ENCODE results near the gene LMTK2.

Gene LMTK2

DNA sequence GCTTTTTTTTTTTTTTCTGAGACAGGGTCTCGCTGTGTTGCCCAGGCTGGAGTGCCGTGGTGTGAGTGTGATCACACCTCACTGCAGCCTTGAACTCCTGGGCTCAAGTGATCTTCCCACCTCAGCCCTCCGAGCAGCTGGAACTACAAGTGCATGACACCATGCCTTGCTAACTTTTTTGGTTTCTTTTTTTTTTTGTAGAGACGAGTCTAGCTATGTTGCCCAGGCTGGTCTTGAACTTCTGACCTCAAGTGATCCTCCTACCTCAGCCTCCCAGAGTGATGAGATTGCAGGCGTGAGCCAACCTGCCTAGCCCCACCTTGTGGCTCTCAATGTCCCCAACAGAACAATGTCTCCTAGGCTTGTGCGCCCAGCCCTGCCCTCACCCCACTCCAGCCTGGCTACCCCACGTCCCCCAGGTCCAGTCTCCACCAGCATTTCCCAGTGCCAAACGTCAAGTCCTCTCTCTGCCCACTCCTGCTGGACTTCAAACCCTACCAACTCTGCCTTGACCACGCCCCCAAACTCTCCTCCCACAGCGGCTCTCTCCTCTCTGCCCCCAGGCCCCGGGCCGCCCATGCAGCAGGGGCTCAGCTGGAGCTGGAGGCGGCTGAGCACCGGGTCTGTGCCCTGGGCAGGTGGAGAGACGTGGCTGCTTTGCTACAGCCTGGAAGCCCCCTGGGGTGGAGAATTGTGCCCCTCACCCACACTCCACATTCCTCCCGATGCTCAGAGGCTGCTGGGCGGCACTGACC lies 123.5 kb downstream of the LMTK2 start:
- no peak for DNase-seq (ENCODE audit: low read depth, low spot score)
- no peak for TF ChIP-seq SUZ12 (IDR thresholded peaks at IDR 0.05; ENCODE audit: extremely low read depth, insufficient read depth, insufficient read length)
- H3K36me3 ChIP-seq (ENCODE audit: insufficient read depth, insufficient read length, low read length): no peaks in the 10 kb centered on the region
- no peak overlapping the region for H3K9ac ChIP-seq (ENCODE audit: insufficient read length, low read depth)
- H3K27me3 ChIP-seq (ENCODE audit: insufficient read depth, insufficient read length): no peaks in the 10 kb centered on the region
- H3K4me1 ChIP-seq (ENCODE audit: insufficient read depth, insufficient read length): peaks cover 2% of the 10 kb centered on the region
- H3K4me3 ChIP-seq (ENCODE audit: insufficient read length, low read depth): no peak overlapping the region
- no peaks in the 10 kb centered on the region for H3K9me3 ChIP-seq (ENCODE audit: insufficient read depth, low read length)

DNA sequence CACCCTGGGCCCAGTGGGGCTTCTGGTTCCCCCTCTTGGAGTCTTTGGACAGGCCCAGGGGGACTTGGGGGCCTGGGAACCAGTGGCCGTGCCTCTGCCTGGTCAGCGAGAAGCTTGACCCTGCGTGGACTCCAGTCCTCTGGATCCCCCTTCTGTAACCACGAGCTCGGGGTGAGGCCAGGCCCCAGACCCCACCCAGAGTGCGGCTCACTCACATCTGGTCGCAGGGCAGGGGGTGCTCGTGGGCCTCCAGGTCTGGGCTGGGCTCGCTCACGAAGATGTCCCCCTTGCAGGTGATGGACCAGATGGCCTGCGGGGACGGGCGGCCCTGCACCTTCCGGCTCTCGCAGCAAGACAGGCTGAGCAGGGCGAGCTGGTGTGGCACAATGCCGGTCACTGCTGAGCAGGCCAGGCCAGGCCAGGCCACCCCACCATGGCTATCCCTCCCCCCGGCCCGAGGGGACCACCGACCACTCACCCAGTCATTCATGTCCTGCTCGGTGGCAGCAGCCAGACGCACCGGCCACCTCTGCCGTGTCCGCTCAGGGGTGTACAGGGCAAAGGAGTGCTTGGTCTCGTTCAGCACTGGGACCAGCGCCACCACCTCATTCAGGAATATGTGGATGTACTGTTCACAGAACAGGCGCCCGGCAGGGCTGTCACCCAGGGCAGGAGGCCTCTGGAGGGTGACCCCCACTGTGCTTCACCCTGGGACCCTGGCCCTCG lies 124.2 kb downstream of the LMTK2 start:
- Histone ChIP-seq H3K9me3 (ENCODE audit: insufficient read depth, low read length) (no peaks in the 10 kb centered on the region), H3K36me3 (ENCODE audit: insufficient read depth, insufficient read length, low read length) (no peaks in the 10 kb centered on the region), H3K9ac (ENCODE audit: insufficient read length, low read depth) (no peak overlapping the region), H3K4me3 (ENCODE audit: insufficient read length, low read depth) (no peak overlapping the region), H3K4me1 (ENCODE audit: insufficient read depth, insufficient read length) (peaks cover 2% of the 10 kb centered on the region), H3K27me3 (ENCODE audit: insufficient read depth, insufficient read length) (no peaks in the 10 kb centered on the region)
- DNase-seq (ENCODE audit: low read depth, low spot score): no peak
- TF ChIP-seq SUZ12 (IDR thresholded peaks at IDR 0.05; ENCODE audit: extremely low read depth, insufficient read depth, insufficient read length) (no peak), YY1 (IDR thresholded peaks at IDR 0.05; ENCODE audit: insufficient read depth, insufficient read length) (no peak), ZNF274 (IDR thresholded peaks at IDR 0.05; ENCODE audit: low read depth, low read length) (no peak)

DNA sequence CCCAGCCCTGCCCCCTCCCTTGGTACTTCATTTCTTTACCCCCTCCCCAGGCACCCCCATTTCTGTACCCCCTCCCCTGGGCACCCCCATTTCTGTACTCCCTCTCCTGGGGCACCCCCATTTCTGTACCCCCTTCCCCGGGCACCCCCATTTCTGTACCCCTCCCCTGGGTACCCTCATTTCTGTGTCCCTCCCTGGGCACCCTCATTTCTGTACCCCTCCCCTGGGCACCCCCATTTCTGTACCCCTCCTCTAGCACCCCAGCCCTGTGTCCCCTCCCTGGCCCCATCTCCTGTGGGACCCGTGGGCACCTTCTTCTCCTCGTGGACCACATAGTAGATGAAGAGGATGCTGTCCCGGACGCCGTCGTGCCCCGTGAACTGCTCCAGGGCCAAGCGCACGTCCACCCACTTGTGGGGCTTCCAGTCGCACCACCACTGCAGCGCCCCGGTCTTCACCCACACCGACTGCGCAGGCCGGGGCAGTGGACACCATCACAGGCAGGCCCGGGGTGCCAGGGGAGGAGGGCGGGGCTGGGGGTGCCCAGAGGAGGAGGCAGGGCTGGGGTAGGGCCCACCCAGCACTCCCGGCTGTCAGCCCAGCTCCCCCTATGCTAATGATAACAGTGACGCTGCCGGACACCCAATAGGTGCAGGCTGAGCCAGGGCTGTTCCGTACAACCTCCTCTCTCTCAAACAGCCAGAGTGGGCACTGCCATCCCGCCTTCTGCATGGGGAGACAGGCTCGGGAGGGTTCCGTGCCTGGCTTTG lies 125.0 kb downstream of the LMTK2 start:
- no peak overlapping the region for H3K4me3 ChIP-seq (ENCODE audit: insufficient read length, low read depth)
- no peaks in the 10 kb centered on the region for H3K9me3 ChIP-seq (ENCODE audit: insufficient read depth, low read length)
- peaks cover 3% of the 10 kb centered on the region for H3K36me3 ChIP-seq (ENCODE audit: insufficient read depth, insufficient read length, low read length)
- TF ChIP-seq SUZ12 (IDR thresholded peaks at IDR 0.05; ENCODE audit: extremely low read depth, insufficient read depth, insufficient read length) (no peak), YY1 (IDR thresholded peaks at IDR 0.05; ENCODE audit: insufficient read depth, insufficient read length) (no peak), ZNF274 (IDR thresholded peaks at IDR 0.05; ENCODE audit: low read depth, low read length) (no peak)
- no peaks in the 10 kb centered on the region for H3K27me3 ChIP-seq (ENCODE audit: insufficient read depth, insufficient read length)
- H3K4me1 ChIP-seq (ENCODE audit: insufficient read depth, insufficient read length): peaks cover 2% of the 10 kb centered on the region
- H3K9ac ChIP-seq (ENCODE audit: insufficient read length, low read depth): no peak overlapping the region
- DNase-seq (ENCODE audit: low read depth, low spot score): no peak

DNA sequence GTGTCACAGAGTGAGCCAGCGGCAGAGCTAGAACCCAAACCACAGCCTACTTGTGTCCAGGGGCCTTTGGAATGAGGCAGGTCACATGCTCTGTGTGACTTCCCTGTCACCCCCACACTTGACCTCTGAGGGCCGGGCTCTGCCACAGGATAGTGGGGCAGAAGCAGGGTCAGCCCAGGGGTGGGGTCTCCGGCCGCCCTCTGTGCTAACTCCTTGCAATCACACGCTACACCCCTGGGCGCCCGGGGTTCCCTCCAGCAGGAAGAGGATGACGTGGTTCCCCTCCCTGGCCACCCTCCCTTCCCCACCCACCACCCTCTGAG lies 125.6 kb downstream of the LMTK2 start:
- Histone ChIP-seq H3K9me3 (ENCODE audit: insufficient read depth, low read length) (no peaks in the 10 kb centered on the region), H3K36me3 (ENCODE audit: insufficient read depth, insufficient read length, low read length) (peaks cover 3% of the 10 kb centered on the region), H3K4me1 (ENCODE audit: insufficient read depth, insufficient read length) (peaks cover 2% of the 10 kb centered on the region), H3K4me3 (ENCODE audit: insufficient read length, low read depth) (no peak overlapping the region), H3K9ac (ENCODE audit: insufficient read length, low read depth) (no peak overlapping the region), H3K27me3 (ENCODE audit: insufficient read depth, insufficient read length) (no peaks in the 10 kb centered on the region)
- DNase-seq (ENCODE audit: low read depth, low spot score): no peak
- no peak for TF ChIP-seq SUZ12 (IDR thresholded peaks at IDR 0.05; ENCODE audit: extremely low read depth, insufficient read depth, insufficient read length)
- TF ChIP-seq ZNF274 (IDR thresholded peaks at IDR 0.05; ENCODE audit: low read depth, low read length): no peak
- TF ChIP-seq YY1 (IDR thresholded peaks at IDR 0.05; ENCODE audit: insufficient read depth, insufficient read length): no peak

DNA sequence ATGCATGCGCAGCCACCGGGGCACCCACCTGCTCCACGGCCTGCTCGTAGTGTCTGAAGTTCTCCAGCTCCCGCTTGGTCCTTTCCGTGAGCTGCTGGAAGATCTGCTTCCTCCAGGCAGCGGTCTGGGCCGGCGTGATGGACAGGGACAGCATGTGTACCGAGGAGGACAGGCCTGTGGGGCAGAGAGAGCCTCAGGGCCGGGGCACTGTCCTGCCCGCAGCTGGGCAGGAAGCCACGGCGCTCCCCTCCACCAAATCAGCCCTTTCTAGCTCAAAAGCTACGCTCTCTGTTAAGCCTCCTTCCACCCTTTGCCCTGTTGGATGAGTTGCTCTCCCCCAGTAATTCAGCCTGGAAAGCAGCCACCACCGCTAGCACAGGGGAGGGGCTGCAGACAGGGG lies 126.1 kb downstream of the LMTK2 start:
- no peak for DNase-seq (ENCODE audit: low read depth, low spot score)
- Histone ChIP-seq H3K4me1 (ENCODE audit: insufficient read depth, insufficient read length) (peaks cover 2% of the 10 kb centered on the region), H3K4me3 (ENCODE audit: insufficient read length, low read depth) (no peak overlapping the region), H3K9me3 (ENCODE audit: insufficient read depth, low read length) (no peaks in the 10 kb centered on the region), H3K36me3 (ENCODE audit: insufficient read depth, insufficient read length, low read length) (peaks cover 3% of the 10 kb centered on the region), H3K27me3 (ENCODE audit: insufficient read depth, insufficient read length) (no peaks in the 10 kb centered on the region), H3K9ac (ENCODE audit: insufficient read length, low read depth) (no peak overlapping the region)
- no peak for TF ChIP-seq YY1 (IDR thresholded peaks at IDR 0.05; ENCODE audit: insufficient read depth, insufficient read length)
- TF ChIP-seq SUZ12 (IDR thresholded peaks at IDR 0.05; ENCODE audit: extremely low read depth, insufficient read depth, insufficient read length): no peak
- TF ChIP-seq ZNF274 (IDR thresholded peaks at IDR 0.05; ENCODE audit: low read depth, low read length): no peak

DNA sequence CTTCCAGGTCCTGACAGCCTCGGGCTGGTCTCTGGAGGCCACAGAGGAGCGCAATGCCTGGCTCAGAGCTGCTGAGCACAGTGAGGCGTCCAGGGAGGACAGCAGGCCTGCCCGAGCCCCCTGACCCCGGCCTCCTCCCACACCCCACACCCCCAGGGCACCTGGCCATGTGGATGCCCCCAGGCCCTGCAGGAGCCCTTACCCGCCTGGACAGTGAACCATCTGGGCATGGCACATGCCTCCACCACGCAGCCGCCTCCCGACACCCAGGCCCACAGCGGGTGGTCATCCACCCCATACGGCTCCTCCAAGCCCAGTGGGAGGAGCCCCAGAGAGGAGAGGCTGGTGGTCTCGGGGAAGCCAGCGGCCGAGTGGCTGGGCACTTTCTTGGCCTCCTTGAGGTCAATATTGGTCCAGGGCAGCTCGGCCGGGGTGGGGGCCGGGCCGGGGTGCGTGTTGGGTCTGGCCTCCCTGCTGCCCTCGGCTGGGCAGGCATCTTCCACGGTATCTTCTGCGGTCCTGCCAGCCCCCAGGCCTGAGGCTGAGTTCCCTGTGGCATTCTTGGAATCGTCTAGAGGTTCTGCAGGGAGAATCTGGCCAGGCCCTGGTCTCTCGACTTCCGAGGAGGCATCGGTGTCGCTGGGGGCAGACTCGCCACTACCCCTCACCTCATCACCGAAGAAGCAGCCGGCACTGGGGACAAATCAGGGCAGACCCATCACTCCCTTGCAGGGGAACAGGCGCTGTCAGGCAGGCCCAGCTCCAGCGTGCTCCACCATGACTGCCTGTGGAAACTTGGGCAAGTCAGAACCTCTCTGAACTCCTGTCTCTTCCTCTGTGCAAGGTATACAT lies 126.8 kb downstream of the LMTK2 start:
- Histone ChIP-seq H3K27me3 (ENCODE audit: insufficient read depth, insufficient read length) (no peaks in the 10 kb centered on the region), H3K4me1 (ENCODE audit: insufficient read depth, insufficient read length) (no peaks in the 10 kb centered on the region), H3K4me3 (ENCODE audit: insufficient read length, low read depth) (no peak overlapping the region), H3K9me3 (ENCODE audit: insufficient read depth, low read length) (no peaks in the 10 kb centered on the region), H3K36me3 (ENCODE audit: insufficient read depth, insufficient read length, low read length) (peaks cover 8% of the 10 kb centered on the region), H3K9ac (ENCODE audit: insufficient read length, low read depth) (peak overlapping the region; percentile 21)
- no peak for TF ChIP-seq YY1 (IDR thresholded peaks at IDR 0.05; ENCODE audit: insufficient read depth, insufficient read length)
- TF ChIP-seq SUZ12 (IDR thresholded peaks at IDR 0.05; ENCODE audit: extremely low read depth, insufficient read depth, insufficient read length): no peak
- DNase-seq (ENCODE audit: low read depth, low spot score): no peak
